Suprapubic skin (tissue), 4 donors: Measurements from ENCODE around the gene TMEM184C.

Experiments
- CTCF ChIP-seq, 2 donors: fragments of 200-600 bp in 1 of 2; fragments of 450-650 bp in 1 of 2; sonication (generic) in 1 of 2; IDR thresholded peaks; one replicate each; pipeline ENCODE4 v1.5.1; 2016 to 2019; ENCODE audit warnings: antibody characterized with exemption in 2 of 2, mild to moderate bottlenecking in 1 of 2, moderate library complexity in 1 of 2
- EP300 ChIP-seq: sonication (generic); formaldehyde crosslinking; IDR thresholded peaks from one replicate; pipeline ENCODE4 v1.6.1; 2017; ENCODE audit warnings: antibody characterized with exemption
- POLR2A ChIP-seq, 2 donors: fragments of 450-650 bp; IDR thresholded peaks; one replicate each; pipeline ENCODE4 v1.6.1; 2017; ENCODE audit warnings: antibody characterized with exemption in 2 of 2, mild to moderate bottlenecking in 2 of 2, moderate library complexity in 2 of 2
- POLR2AphosphoS5 ChIP-seq, 3 donors: sonication (generic); formaldehyde crosslinking; IDR thresholded peaks; one replicate each; pipeline ENCODE4 v1.6.1; 2017; ENCODE audit warnings: antibody characterized with exemption in 3 of 3

- TF ChIP-seq EP300 = no peak
- no peak for TF ChIP-seq CTCF (IDR thresholded peaks at IDR 0.05)
- no peak for TF ChIP-seq POLR2AphosphoS5 (IDR thresholded peaks at IDR 0.05)
- no peak for TF ChIP-seq POLR2A (IDR thresholded peaks at IDR 0.05)
Observed at GRCh38 chr4:147625733-147626132, 8.5 kb downstream of the TMEM184C start.
